Lower leg skin (tissue), 4 donors: ENCODE data around the gene EN1. TPM values are rescaled to one million over a fixed set of nuclear protein-coding genes. Genes with fewer than 3 reads are reported as not detected.

ENCODE experiments used
- DNase-seq, 2 donors: peaks; one replicate each; pipeline ENCODE4 v3.0.0-alpha.2; 2019; ENCODE audit warnings: low spot score in 2 of 2
- H3K4me3 ChIP-seq: fragments of 200-600 bp; sonication (generic); 2 replicates; pipeline ENCODE4 v1.5.1; 2017; ENCODE audit warnings: mild to moderate bottlenecking, low read depth; ENCODE audit not compliant: poor library complexity, severe bottlenecking
- POLR2A ChIP-seq, 2 donors: fragments of 450-650 bp; IDR thresholded peaks; one replicate each; pipeline ENCODE4 v1.6.1; 2016 to 2017; ENCODE audit warnings: antibody characterized with exemption in 2 of 2, mild to moderate bottlenecking in 1 of 2, moderate library complexity in 1 of 2
- WGBS, 2 donors: methylation state at CpG; one replicate each; pipeline ENCODE4 v1.1.5; 2018; 5-methylcytosine and 5-hydroxymethylcytosine counted together
- intact Hi-C: fragments of 100-400 bp; cut with DNase I; formaldehyde crosslinking; loops from one replicate; pipeline ENCODE4 v1.15.0; 2023; ENCODE audit warnings: low total_unique reads
- total RNA-seq, 4 donors: library from RNA; depleted of rRNA; stranded (reverse); fragments of >200 nt; gene quantifications; one replicate each; pipeline ENCODE4 v1.1.0, GENCODE V29; 2016
- TF ChIP-seq, protein P1 (sequence below), 3 donors: fragments of 450-650 bp; IDR thresholded peaks; one replicate each; pipeline ENCODE4 v1.5.1; 2016; ENCODE audit warnings: antibody characterized with exemption in 3 of 3, mild to moderate bottlenecking in 3 of 3, moderate library complexity in 2 of 3

Gene EN1
- total RNA-seq, 4 donors from 2014 or later, result 10.2 to 23.2 (median 17.7) TPM

DNA sequence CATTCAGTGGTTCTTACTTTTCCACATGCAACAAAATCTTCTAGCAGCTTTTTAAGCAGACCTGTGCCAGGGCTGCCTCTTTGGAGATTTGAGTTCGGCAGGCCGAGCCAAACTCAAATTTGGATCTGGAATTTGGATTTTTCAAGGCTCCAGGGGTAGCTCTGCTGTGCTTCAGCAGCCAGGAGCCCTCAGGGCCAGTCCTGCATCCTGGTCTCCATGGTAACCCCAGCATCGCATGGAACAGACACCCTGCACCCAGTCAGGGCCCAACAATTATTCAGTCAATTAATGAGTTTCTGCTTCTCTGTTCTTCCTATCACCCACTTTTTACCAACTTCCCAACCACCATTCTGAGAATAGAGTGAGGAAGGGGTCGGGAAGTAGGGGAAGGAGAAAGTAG lies 30.0 kb downstream of the EN1 start:
- intact Hi-C loops, result no loop called here
- no peak overlapping the region for H3K4me3 ChIP-seq
- 71 to 90% methylated on average over 4 of the region's 4 CpGs for WGBS, 2 donors
- TF ChIP-seq, protein P1, sequence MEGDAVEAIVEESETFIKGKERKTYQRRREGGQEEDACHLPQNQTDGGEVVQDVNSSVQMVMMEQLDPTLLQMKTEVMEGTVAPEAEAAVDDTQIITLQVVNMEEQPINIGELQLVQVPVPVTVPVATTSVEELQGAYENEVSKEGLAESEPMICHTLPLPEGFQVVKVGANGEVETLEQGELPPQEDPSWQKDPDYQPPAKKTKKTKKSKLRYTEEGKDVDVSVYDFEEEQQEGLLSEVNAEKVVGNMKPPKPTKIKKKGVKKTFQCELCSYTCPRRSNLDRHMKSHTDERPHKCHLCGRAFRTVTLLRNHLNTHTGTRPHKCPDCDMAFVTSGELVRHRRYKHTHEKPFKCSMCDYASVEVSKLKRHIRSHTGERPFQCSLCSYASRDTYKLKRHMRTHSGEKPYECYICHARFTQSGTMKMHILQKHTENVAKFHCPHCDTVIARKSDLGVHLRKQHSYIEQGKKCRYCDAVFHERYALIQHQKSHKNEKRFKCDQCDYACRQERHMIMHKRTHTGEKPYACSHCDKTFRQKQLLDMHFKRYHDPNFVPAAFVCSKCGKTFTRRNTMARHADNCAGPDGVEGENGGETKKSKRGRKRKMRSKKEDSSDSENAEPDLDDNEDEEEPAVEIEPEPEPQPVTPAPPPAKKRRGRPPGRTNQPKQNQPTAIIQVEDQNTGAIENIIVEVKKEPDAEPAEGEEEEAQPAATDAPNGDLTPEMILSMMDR (IDR thresholded peaks at IDR 0.05), result no peak
- TF ChIP-seq POLR2A (IDR thresholded peaks at IDR 0.05), result no peak
- DNase-seq, result peak in 1 of 2 donors; percentile 59

DNA sequence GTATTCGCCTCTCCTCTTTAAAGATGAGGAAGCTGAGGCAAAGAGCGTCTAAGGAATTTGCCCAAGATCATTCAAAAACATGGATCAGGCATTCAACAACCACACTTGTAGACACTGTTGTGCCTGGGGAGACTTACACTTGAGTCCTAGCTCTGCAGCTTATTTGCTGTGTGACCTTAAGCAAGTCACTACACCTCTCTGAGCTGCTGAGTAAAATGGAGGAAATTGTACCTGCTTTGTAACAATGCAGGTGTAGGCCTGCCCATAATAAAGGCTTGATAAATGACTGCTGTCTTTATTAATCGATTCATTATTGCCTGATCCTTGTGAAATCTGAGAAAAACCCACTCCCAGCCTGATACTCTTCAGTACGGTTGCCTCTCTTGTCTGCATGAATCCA lies 30.8 kb downstream of the EN1 start:
- TF ChIP-seq, protein P1 (IDR thresholded peaks at IDR 0.05), result no peak
- no peak for TF ChIP-seq POLR2A (IDR thresholded peaks at IDR 0.05)
- WGBS, 2 donors, result 85 to 93% methylated on average over 4 of the region's 4 CpGs

DNA sequence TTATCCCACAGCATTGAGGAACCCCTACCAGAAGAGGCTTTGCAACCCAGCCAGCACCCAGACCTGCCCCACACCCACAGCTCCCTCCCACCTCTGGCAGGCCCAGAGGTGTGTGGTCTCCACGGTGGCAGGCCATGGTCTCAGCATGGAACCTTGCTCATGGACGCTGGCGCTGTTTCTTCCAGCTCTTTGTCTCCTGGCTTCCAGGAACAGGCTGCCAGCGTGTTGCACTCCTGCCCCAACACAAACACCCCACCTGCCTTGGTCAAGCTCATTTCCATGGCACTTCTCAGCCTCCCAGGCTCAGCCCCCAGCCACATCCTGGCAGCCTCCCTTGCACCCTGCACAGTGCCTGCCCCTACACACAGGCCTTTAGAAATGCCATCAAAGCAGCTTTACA lies 31.7 kb downstream of the EN1 start:
- intact Hi-C loops, result no loop called here
- no peak for TF ChIP-seq POLR2A (IDR thresholded peaks at IDR 0.05)
- TF ChIP-seq, protein P1 (IDR thresholded peaks at IDR 0.05), result no peak
- 87 to 90% methylated on average over 4 of the region's 4 CpGs for WGBS, 2 donors
- H3K4me3 ChIP-seq, result no peak overlapping the region
- DNase-seq, result peak in 1 of 2 donors; percentile 81

More for the DNA sequence above, 30.8 kb downstream of the EN1 start:
- DNase-seq, result peak in 1 of 2 donors; percentile 3
- intact Hi-C loops, result no loop called here
- H3K4me3 ChIP-seq, result no peak overlapping the region

GRCh38 chr2:118815314-118815713 lies 32.1 kb downstream of the EN1 start:
- peak in 1 of 2 donors; percentile 52 for DNase-seq
- intact Hi-C loops, result no loop called here
- TF ChIP-seq POLR2A (IDR thresholded peaks at IDR 0.05), result no peak
- TF ChIP-seq, protein P1 (IDR thresholded peaks at IDR 0.05), result no peak
- H3K4me3 ChIP-seq, result no peak overlapping the region
- WGBS, 2 donors, result 91 to 93% methylated on average over 7 of the region's 7 CpGs

DNA sequence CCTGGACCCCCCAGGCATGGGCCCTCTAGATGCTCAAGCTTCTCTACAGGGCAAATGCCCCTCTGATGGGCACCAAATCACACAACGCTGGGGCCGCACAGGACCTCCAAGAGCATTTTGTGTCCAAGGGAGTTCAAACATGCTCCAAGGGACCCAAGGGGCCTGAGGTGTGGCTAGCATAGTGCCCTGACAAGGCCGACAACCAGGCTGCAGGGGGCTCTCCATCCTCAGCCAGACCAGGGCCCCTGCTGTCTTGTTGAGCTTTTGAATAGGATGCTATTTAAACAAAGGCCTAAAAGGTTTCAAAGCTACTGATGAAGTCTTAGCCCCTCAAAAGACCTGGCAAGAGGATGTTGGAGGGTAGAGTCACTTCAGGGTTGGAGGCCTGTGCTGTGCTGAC lies 33.1 kb downstream of the EN1 start:
- 80 to 94% methylated on average over 3 of the region's 3 CpGs for WGBS, 2 donors
- no peak for DNase-seq
- no peak overlapping the region for H3K4me3 ChIP-seq
- intact Hi-C loops, result no loop called here
- TF ChIP-seq POLR2A (IDR thresholded peaks at IDR 0.05), result no peak
- TF ChIP-seq, protein P1 (IDR thresholded peaks at IDR 0.05), result no peak
